Upper lobe of left lung (tissue), 6 donors: ENCODE measurements around the gene OLFM3. TPM values are rescaled to one million over a fixed set of nuclear protein-coding genes. Genes with fewer than 3 reads are reported as not detected.

Source experiments
- ATAC-seq, 2 donors: fragments of 200-7000 bp; cut with Tn5 transposase; one replicate each; pipeline ENCODE4 v1.9.1; 2022; ENCODE audit warnings: mild to moderate bottlenecking in 2 of 2, moderate library complexity in 2 of 2; ENCODE audit not compliant: low FRiP score in 2 of 2
- DNase-seq, 2 donors: peaks; one replicate each; pipeline ENCODE4 v3.0.0-alpha.2; 2019 to 2020
- H3K27ac ChIP-seq, 4 donors: fragments of 200-600 bp; sonication (generic); one replicate each; pipeline ENCODE4 v1.5.1; 2016 to 2019
- H3K27me3 ChIP-seq, 4 donors: fragments of 200-600 bp; sonication (generic); one replicate each; pipeline ENCODE4 v1.5.1; 2017 to 2019
- H3K36me3 ChIP-seq, 4 donors: fragments of 200-600 bp; sonication (generic); one replicate each; pipeline ENCODE4 v1.5.1; 2016 to 2019
- H3K4me1 ChIP-seq, 4 donors: fragments of 200-600 bp; sonication (generic); one replicate each; pipeline ENCODE4 v1.5.1; 2018 to 2019
- H3K4me3 ChIP-seq, 4 donors: fragments of 200-600 bp; sonication (generic); one replicate each; pipeline ENCODE4 v1.5.1; 2017 to 2019; ENCODE audit warnings: mild to moderate bottlenecking in 2 of 4, moderate library complexity in 1 of 4
- H3K9me3 ChIP-seq, 4 donors: fragments of 200-600 bp; sonication (generic); one replicate each; pipeline ENCODE4 v1.5.1; 2018 to 2019
- EP300 ChIP-seq, 4 donors: sonication (generic); formaldehyde crosslinking; IDR thresholded peaks; one replicate each; pipeline ENCODE4 v1.5.1; 2017; ENCODE audit warnings: antibody characterized with exemption in 4 of 4, control low read depth in 2 of 4
- POLR2A ChIP-seq, 4 donors: fragments of 450-650 bp; IDR thresholded peaks; one replicate each; pipeline ENCODE4 v1.5.1; 2016 to 2017; ENCODE audit warnings: antibody characterized with exemption in 4 of 4, mild to moderate bottlenecking in 2 of 4
- POLR2AphosphoS5 ChIP-seq, 2 donors: sonication (generic); formaldehyde crosslinking; IDR thresholded peaks; one replicate each; pipeline ENCODE4 v1.5.1; 2017; ENCODE audit warnings: antibody characterized with exemption in 2 of 2
- WGBS, 2 donors: methylation state at CpG; one replicate each; pipeline ENCODE4 v1.1.5; 2017 to 2018; 5-methylcytosine and 5-hydroxymethylcytosine counted together
- total RNA-seq, 6 donors: library from RNA; depleted of rRNA in 4 of 6; stranded (reverse); fragments of >200 nt in 4 of 6; gene quantifications; one replicate each; pipeline versions ENCODE4 v1.1.0 to v1.2.1, GENCODE V29; 2016 to 2021
- TF ChIP-seq, protein P1 (sequence below), 6 experiments: fragments of 450-650 bp in 4 of 6; fragments of 200-600 bp in 2 of 6; sonication (generic) in 2 of 6; IDR thresholded peaks; one replicate each; pipeline ENCODE4 v1.5.1; 2016 to 2019; ENCODE audit warnings: antibody characterized with exemption in 6 of 6
- donor health status: DM: no; HTN: no; CAD: no; lungs with moderate emphysema.
- donor health status: DM: no; HTN: yes; CAD: no; lungs with severe emphysema.

OLFM3 gene
- not detected for total RNA-seq

DNA sequence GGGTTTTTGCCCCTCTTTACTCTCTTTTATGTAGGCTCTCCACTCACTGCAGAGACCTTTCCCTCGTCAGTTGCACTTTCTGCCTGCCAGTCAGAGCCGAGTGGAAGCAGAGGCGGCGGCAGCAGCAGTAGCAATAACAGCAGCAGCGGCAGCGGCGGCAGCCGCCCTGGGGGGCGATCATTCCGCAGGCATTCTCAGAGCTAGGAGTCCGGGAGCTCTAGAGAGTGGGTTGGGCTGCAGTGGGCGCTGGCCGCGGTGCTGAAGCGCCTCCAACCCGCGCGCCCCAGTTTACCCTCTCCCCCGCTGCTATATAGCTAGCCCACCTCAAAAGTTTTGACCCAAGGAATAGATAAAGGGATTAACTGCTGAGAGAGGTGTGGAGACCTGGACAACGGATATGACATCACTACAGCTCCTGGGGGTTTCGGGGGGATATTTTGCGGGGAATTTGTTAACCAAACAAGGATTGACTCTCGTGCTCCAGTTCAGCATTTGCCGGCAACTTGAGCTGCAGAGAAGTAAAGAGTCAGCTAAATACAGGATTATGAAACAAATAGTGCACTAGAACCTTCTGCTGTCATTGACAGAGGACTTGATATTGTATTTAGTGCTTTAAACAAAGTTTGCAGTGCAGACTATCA lies at the start of gene OLFM3:
TSS of gene OLFM3 (minus strand) at position 102 of the 641 bp plus-strand sequence.
- Histone ChIP-seq H3K27ac (no peak within 1 kb of the TSS), H3K36me3 (no peaks in the 10 kb centered on the region), H3K27me3 (no peaks in the 10 kb centered on the region), H3K4me1 (peaks cover 0 to 6% (median 0%) of the 10 kb centered on the region in 4 donors), H3K9me3 (no peaks in the 10 kb centered on the region), H3K4me3 (no peak within 1 kb of the TSS)
- 8 to 10% methylated on average over 18 to 24 of the region's 24 CpGs for WGBS, 2 donors
- ATAC-seq (peak; percentile 44 to 59), DNase-seq (peak in 1 of 2 donors; percentile 81)
- no peak for TF ChIP-seq EP300 (IDR thresholded peaks at IDR 0.05)
- TF ChIP-seq, protein P1, sequence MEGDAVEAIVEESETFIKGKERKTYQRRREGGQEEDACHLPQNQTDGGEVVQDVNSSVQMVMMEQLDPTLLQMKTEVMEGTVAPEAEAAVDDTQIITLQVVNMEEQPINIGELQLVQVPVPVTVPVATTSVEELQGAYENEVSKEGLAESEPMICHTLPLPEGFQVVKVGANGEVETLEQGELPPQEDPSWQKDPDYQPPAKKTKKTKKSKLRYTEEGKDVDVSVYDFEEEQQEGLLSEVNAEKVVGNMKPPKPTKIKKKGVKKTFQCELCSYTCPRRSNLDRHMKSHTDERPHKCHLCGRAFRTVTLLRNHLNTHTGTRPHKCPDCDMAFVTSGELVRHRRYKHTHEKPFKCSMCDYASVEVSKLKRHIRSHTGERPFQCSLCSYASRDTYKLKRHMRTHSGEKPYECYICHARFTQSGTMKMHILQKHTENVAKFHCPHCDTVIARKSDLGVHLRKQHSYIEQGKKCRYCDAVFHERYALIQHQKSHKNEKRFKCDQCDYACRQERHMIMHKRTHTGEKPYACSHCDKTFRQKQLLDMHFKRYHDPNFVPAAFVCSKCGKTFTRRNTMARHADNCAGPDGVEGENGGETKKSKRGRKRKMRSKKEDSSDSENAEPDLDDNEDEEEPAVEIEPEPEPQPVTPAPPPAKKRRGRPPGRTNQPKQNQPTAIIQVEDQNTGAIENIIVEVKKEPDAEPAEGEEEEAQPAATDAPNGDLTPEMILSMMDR (IDR thresholded peaks at IDR 0.05), result no peak
- no peak for TF ChIP-seq POLR2A (IDR thresholded peaks at IDR 0.05)
- TF ChIP-seq POLR2AphosphoS5 (IDR thresholded peaks at IDR 0.05), result no peak

DNA sequence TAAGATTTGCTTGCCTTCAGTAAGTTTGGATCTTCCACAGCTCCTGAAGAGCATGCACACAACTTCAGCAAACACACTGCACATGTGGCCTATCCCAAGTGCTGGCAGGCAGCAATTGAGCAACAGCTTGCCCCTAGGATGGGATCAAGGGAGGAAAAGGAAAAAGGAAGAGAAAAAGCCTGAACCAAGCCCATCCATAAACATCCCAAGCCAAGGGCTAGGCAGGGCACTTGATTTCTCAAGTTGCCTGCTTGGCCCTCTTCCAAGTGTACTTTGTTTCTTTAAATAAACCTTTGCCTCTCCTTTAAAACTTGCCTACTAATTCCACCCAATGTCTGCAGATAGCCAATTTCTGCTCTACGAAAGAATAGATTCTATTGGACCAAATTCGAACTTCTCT lies 49.0 kb upstream of the OLFM3 start:
- ATAC-seq (no peak), DNase-seq (peak in 1 of 2 donors; percentile 44)
- H3K36me3 ChIP-seq, result no peaks in the 10 kb centered on the region
- H3K9me3 ChIP-seq, result no peaks in the 10 kb centered on the region
- no peak overlapping the region for H3K4me3 ChIP-seq
- no peak overlapping the region for H3K27ac ChIP-seq
- no peaks in the 10 kb centered on the region for H3K27me3 ChIP-seq
- TF ChIP-seq EP300 (IDR thresholded peaks at IDR 0.05), result no peak
- TF ChIP-seq POLR2A (IDR thresholded peaks at IDR 0.05), result no peak
- WGBS, 2 donors, result 63 to 89% methylated on average over 2 of the region's 2 CpGs
- no peaks in the 10 kb centered on the region for H3K4me1 ChIP-seq

DNA sequence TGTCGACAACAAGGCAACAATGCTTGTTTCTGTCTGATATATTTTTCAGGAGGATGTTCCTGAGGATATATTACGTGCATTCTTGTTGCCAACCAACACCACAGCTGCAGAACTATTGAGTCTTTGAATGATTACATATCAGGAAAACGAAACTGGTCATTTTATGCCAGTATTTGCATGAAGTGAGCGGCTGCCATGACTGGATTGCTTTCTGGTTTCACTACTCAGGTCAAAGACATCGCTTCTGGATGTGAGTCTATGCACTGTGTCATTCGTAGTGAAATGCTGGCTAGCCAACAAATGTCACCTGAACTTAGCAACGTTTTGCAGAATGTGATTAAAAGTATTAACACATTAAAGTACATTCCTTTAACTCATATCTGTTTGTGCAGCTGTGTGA lies 35.8 kb upstream of the OLFM3 start:
- ATAC-seq (no peak), DNase-seq (no peak)
- Histone ChIP-seq H3K27ac (no peak overlapping the region), H3K9me3 (no peaks in the 10 kb centered on the region), H3K36me3 (no peaks in the 10 kb centered on the region), H3K4me1 (no peaks in the 10 kb centered on the region), H3K27me3 (no peaks in the 10 kb centered on the region), H3K4me3 (no peak overlapping the region)
- WGBS, 2 donors, result 57 to 61% methylated on average over 7 of the region's 7 CpGs
- TF ChIP-seq EP300 (IDR thresholded peaks at IDR 0.05), result no peak
- no peak for TF ChIP-seq POLR2AphosphoS5 (IDR thresholded peaks at IDR 0.05)
- TF ChIP-seq POLR2A (IDR thresholded peaks at IDR 0.05), result no peak
- TF ChIP-seq, protein P1 (IDR thresholded peaks at IDR 0.05), result no peak

DNA sequence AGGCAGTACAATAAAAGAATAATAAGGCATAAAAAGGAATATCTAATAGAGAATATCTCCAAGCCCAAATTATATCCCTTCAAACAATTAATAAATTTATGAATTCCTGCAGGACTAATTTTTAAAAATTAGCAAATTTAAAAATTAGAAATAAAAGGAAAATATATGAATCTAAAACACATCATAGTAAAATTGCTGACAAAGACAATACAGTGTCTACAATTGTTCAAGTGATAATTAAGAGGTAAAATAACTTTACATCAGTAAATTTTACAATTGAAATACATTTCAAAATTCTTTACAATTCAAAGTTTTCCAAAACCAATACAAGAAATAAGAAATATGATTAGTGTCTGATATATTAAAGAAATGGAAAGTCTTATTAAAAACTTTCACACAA lies 22.8 kb upstream of the OLFM3 start:
- Histone ChIP-seq H3K9me3 (no peaks in the 10 kb centered on the region), H3K4me3 (no peak overlapping the region), H3K4me1 (no peaks in the 10 kb centered on the region), H3K27ac (no peak overlapping the region), H3K27me3 (no peaks in the 10 kb centered on the region), H3K36me3 (no peaks in the 10 kb centered on the region)
- TF ChIP-seq POLR2A (IDR thresholded peaks at IDR 0.05) (no peak), EP300 (IDR thresholded peaks at IDR 0.05) (no peak), POLR2AphosphoS5 (IDR thresholded peaks at IDR 0.05) (no peak)
- TF ChIP-seq, protein P1 (IDR thresholded peaks at IDR 0.05), result no peak
- no peak for DNase-seq
- ATAC-seq, result no peak

DNA sequence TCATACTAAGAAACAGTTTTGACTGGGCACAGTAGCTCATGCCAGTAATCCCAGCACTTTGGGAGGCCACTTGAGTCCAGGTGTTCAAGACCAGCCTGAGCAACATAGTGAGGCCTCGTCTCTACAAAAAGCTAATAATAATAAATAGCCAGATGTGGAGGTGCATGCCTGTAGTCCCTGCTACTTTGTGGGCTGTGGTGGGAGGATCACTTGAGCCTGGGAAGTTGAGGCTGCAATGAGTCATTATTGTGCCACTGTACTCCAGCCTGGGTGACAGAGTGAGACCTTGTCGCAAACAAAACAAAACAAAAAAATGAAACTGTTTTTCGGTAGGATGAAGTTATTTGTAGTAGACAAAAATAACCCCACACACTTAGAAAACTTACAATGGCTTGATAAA lies 19.0 kb upstream of the OLFM3 start:
- H3K9me3 ChIP-seq, result no peaks in the 10 kb centered on the region
- H3K4me1 ChIP-seq, result no peaks in the 10 kb centered on the region
- no peaks in the 10 kb centered on the region for H3K27me3 ChIP-seq
- TF ChIP-seq POLR2AphosphoS5 (IDR thresholded peaks at IDR 0.05), result no peak
- TF ChIP-seq, protein P1 (IDR thresholded peaks at IDR 0.05), result no peak
- TF ChIP-seq POLR2A (IDR thresholded peaks at IDR 0.05), result no peak
- no peak for TF ChIP-seq EP300 (IDR thresholded peaks at IDR 0.05)
- DNase-seq (no peak), ATAC-seq (no peak)
- no peaks in the 10 kb centered on the region for H3K36me3 ChIP-seq
- no peak overlapping the region for H3K4me3 ChIP-seq
- H3K27ac ChIP-seq, result no peak overlapping the region
- 73 to 76% methylated on average over 3 of the region's 3 CpGs for WGBS, 2 donors
